ACHN (cell line): ENCODE results near the gene C1D.
"Not testable (repeated sequence)": the region's sequence is repeated elsewhere in the genome, so short reads cannot be mapped to it uniquely, and the experiment has no call there.

Experiments
- DNase-seq: peaks from one replicate; pipeline ENCODE4 v3.0.0-alpha.2; 2015
- in situ Hi-C: cut with HindIII; loops from 2 replicates; pipeline ENCODE4 v1.10.0; 2017; ENCODE audit warnings: low sequenced_read_pairs, low pct_ligation_motif_present, low pct_unique_long_range_greater_than_20kb

Gene C1D

DNA sequence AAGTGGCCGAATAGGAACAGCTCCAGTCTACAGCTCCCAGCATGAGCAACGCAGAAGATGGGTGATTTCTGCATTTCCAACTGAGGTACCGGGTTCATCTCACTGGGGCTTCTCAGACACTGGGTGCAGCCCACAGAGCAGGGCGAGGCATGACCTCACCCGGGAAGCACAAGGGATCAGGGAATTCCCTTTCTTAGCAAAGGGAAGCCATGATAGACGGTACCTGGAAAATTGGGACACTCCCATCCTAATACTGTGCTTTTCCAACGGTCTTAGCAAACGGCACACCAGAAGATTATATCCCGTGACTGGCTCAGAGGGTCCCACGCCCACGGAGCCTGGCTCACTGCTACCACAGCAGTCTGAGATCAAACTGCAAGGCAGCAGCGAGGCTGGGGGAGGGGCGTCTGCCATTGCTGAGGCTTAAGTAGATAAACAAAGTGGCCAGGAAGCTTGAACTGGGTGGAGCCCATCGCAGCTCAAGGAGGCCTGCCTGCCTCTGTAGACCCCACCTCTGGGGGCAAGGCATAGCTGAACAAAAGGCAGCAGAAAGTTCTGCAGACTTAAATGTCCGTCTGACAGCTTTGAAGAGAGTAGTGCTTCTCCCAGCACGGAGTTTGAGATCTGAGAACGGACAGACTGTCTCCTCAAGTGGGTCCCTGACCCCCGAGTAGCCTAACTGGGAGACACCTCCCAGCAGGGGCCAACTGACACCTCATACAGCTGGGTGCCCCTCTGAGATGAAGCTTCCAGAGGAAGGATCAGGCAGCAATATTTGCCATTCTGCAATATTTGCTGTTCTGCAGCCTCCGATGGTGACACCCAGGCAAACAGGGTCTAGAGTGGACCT, 1.2 kb upstream of the C1D start:
- DNase-seq, in situ Hi-C loops: not testable (repeated sequence)

DNA sequence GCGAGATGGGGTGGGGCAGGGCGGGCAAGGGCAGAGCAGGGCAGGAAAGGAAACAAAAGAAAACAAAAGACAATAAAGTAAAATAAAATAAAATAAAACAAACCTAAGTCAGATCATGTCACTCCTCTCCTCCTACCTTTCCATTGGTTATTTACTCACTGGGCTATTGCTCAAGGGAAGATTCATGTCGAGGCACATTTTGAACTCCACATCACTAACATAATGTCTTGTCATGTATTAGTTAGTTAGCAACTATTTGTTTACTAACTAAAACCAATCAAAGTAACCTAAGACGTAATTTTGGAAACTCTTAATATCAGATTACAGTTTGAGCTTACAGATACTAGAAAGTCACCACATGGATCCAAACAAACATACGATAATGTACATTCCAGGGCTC, 2.2 kb downstream of the C1D start:
- no peak for DNase-seq
- in situ Hi-C loops, result no loop called here

DNA sequence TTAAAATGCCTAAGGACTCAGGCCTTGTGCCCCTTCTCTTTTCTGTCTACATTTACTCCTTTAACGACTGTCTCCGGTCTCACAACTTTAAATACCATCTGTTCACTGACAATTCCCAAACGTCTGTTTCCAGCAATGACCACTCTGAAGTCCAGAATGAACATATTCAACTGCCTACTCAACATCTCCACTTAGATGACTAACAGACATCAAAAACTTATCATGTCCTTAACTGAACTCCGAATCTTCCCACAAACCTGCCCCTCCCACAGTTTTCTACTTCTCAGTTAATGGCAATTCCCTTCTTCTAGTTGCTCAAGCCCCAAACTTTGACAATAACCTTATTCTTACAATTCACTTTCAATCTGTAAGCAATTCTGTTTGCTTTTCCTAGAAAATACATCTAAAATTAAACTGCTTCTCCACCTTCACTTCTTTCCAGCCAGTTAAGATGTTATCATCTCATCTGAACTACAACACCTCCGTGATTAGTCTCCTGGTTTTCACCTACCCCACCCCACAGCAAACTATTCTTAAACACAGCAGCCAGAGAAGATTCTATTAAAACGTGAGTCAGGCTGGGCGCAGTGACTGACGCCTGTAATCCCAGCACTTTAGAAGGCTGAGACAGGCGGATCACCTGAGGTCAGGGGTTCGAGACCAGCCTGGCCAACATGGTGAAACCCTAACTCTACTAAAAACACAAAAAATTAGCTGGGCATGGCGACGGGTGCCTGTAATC, 2.8 kb downstream of the C1D start:
- DNase-seq, result no peak
- in situ Hi-C loops, result no loop called here

DNA sequence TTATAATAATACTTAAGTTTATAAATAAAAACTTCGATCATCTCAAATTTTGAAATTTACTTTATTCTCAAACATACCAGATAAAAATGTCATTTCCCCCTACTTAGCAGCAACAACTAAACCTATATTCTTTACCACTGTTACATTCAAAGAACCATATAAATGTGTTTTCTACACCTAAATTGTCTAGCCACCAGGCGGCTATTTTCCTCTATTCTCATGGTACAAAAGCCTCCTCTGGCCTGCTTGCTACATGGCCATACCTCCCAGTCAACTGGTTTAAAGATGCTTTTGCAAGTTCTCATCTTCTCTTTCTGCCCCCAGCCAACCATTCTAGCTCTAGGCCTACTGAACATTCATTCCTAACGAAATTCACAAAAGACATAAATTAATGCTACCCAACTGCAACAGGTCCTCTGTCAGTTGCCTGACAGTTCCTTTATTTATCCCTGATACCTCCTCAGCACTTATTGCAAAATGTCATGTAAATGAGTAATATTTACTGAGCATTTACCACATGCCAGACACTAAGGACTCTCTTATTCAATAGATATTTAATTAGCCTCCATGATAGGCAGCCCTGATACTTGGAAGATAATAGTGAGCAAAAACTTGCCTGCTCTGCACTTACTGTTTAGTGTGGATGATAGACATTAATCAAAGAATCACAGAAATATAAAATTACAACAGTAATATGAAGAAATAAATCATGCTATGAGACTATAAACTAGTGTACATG, 5.0 kb downstream of the C1D start:
- DNase-seq, result no peak
- in situ Hi-C loops, result no loop called here

GRCh38 chr2:68052717-68053422, 9.9 kb downstream of the C1D start:
- in situ Hi-C loops, result no loop called here
- no peak for DNase-seq

GRCh38 chr2:68050353-68050752, 12.5 kb downstream of the C1D start:
- no peak for DNase-seq
- in situ Hi-C loops, result no loop called here

- in situ Hi-C loops, result no loop called here
- no peak for DNase-seq
Measured at GRCh38 chr2:68046642-68047240, 16.1 kb downstream of the C1D start.

DNA sequence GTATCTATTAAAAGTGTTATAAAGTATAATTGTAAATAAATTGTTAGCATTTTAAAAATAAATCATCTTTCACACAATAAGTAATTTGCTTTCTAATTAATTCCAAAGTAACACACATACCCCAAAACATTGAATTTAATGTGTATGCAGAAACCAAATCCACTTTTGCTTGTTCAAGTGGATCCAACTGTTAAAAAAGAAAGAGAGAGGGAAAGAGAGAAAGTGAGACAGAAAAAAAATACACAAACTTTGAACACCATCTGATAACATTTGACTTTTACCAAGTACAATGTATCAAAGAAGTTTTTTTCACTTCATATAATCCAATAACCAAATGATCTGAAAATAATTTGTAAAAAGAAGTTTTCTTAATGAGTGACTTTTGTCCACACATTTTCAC, 16.6 kb downstream of the C1D start:
- in situ Hi-C loops, result no loop called here
- no peak for DNase-seq

- DNase-seq, result no peak
- in situ Hi-C loops, result no loop called here
Measured at GRCh38 chr2:68045342-68045741, 17.5 kb downstream of the C1D start.

DNA sequence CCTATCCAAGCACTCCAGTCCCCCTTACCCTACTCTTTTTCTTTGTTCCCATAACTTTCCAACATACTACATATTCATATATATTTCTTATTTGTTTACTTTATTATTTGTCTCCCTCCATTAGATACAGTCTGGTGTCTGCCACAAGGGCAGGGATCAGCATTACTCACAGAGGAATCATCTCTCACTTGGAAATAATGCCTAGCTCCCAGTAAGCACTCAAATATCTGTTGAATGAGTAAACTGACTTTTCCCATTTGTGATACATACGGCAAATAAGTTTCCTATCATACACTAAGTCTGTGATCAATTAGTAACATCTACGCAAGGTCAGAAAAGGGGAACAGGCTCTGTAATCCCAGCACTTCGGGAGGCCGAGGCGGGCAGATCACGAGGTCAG, 18.7 kb downstream of the C1D start:
- in situ Hi-C loops, result no loop called here
- DNase-seq, result peak; percentile 43

GRCh38 chr2:68043695-68044094, 19.1 kb downstream of the C1D start:
- DNase-seq, result no peak
- in situ Hi-C loops, result no loop called here

- no peak for DNase-seq
- in situ Hi-C loops, result no loop called here
Measured at GRCh38 chr2:68043032-68043431, 19.8 kb downstream of the C1D start.

DNA sequence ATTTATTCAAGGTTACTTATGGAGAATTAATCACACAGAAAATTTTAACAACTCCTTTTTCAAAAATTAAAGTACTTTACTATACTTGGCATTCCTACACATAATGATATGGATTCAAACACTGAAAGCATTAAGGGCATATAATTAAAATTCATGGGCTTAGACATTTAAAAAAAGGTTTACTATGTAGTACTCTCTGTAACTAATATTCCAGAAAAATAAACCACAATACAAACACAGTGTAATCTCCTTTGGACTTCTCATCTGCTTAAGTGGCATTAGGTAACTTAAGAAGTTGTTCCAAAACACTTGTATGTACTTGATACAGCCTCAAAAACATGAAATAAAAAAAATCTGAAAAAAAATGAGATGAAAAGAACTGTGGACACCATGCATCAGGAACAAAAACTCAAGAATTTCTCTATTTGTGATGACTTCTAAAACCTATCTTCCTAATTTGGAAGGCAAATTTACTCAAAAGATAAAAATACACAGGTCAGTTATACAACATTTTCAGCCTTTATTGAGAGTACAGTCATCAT, 21.0 kb downstream of the C1D start:
- in situ Hi-C loops, result no loop called here
- DNase-seq, result no peak

DNA sequence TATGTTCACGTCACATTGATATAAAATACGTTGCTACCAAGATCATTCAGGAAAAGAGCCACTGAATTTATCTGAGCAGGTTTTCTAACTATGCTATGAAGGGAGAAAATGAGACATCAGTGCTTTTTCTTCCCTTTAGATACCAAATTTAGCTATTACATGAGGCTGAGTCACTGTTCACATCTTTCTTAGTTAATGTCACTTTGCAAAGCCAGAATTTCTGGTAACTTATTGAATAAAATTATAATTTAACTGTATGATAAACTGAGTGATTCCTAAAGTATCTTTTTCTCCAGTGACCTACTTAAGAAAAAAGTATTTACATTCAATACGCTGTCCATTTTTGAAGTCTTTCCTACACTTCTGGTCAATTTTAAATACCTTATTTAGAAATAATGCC, 22.7 kb downstream of the C1D start:
- in situ Hi-C loops, result no loop called here
- peak; percentile 12 for DNase-seq

DNA sequence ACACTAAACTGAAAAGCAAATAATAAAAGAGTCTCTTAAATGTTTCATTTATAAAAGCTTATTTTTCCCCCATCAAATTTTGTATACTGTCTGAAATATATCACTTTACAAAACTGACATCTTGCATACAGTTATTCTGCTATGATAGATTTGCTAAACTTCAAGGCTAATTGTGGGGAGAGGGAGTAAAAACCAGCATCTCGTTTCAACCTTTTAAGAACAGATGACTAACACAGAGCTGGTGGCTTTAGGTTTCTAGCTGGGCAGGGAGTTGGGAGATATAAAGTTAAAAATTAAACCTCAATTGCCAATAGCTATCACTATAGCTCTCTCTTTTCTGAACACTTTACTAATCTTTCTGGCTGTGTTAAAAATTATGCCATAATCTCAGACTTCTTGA, 23.5 kb downstream of the C1D start:
- DNase-seq, result peak; percentile 69
- in situ Hi-C loops, result no loop called here

GRCh38 chr2:68032702-68033101, 30.1 kb downstream of the C1D start:
- DNase-seq, result no peak
- in situ Hi-C loops, result no loop called here

DNA sequence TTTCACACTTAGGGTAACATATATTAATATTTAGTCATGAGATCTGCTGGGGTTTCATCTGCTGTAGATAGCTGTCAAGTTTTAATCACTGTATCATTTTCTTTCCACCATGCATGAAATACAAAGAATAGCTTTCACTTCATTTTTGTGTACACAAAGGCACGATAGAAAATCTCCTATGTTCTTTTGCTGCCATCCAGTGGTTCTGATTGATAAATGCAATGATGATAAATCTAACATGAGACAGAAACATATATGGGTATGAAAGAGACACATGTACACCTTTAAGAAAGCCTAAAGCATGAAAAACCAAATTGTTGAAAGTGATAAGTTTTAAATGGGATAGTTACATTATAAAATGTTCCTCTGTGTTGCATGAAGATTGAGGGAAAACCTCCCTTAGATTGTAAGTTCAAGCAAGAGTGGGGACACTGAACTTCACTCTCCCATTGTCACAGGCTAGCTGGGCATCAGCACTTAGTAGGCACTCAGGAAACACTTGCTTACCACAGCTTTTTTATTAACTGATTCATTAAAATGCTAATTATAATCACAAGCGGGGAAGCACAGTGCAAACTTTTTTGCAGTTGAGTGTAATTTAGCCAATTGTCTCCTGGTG, 31.2 kb downstream of the C1D start:
- in situ Hi-C loops, result no loop called here
- peak; percentile 75 for DNase-seq

DNA sequence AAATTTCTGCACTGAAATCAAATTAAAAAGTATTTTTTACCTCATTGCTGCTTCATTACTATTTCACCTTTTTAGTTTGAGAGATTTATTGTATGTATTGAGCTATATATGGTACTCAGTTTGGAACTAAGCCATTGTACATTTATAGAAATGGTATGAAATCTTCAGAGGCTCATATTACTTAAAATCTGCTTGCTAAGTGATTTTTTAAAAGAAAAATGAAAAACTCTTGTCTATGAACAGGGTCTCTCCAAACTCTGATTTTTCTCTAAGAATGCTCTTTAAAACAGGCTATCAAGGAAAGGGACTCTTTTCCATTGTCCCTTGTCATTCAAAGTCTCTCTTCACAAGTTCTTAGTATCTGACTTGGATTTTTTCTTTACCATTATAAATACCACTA, 31.8 kb downstream of the C1D start:
- DNase-seq, result no peak
- in situ Hi-C loops, result no loop called here
